Muscle of back (tissue), 11 donors: Measurements from ENCODE around the gene COG2. TPM values are rescaled to one million over a fixed set of nuclear protein-coding genes. Genes with fewer than 3 reads are reported as not detected.
A peak's percentile ranks its signal among the peaks of the same experiment; 100 is the strongest.
"Not testable (repeated sequence)": the region's sequence is repeated elsewhere in the genome, so short reads cannot be mapped to it uniquely, and the experiment has no call there.

Source experiments
- DNase-seq, 3 donors: peaks; one replicate each; pipeline versions ENCODE4 v3.0.0 to v3.0.0-alpha.2; 2013
- polyA plus RNA-seq, 10 donors: library from polyadenylated mRNA; unstranded; fragments of 120-200 nt; gene quantifications; one replicate each; pipeline ENCODE4 v1.2.1, GENCODE V29; 2013; ENCODE audit not compliant: insufficient read length in 10 of 10

COG2 gene
- polyA plus RNA-seq, 10 donors = 18.1 to 26.2 (median 21.3) TPM

GRCh38 chr1:230713915-230714764 is 71.9 kb downstream of the COG2 start, which contains the start of gene AGT:
TSS of gene AGT (minus strand) at chr1:230714122. CDS start at chr1:230710823, 3,299 bp downstream.
- peak; percentile 81 to 91 (median 88) for DNase-seq

- DNase-seq = no peak
Observed at GRCh38 chr1:230715510-230715909, 73.2 kb downstream of the COG2 start.

- not testable (repeated sequence) for DNase-seq
Observed at GRCh38 chr1:230716453-230716852, 74.2 kb downstream of the COG2 start.

- no peak for DNase-seq
Observed at GRCh38 chr1:230717251-230717650, 75.0 kb downstream of the COG2 start.

GRCh38 chr1:230721849-230722522 is 79.7 kb downstream of the COG2 start:
- DNase-seq = not testable (repeated sequence)

- DNase-seq = peak in 2 of 3 donors; percentile 21 to 39
Observed at GRCh38 chr1:230725256-230726012, 83.2 kb downstream of the COG2 start.

- peak in 2 of 3 donors; percentile 47 to 75 for DNase-seq
Observed at GRCh38 chr1:230728710-230729392, 86.6 kb downstream of the COG2 start.

GRCh38 chr1:230730977-230731376 is 88.7 kb downstream of the COG2 start:
- DNase-seq = peak; percentile 41 to 65 (median 52)

GRCh38 chr1:230735447-230735846 is 93.2 kb downstream of the COG2 start:
- DNase-seq = no peak

- DNase-seq = no peak
Observed at GRCh38 chr1:230737622-230738262, 95.5 kb downstream of the COG2 start.

- DNase-seq = no peak
Observed at GRCh38 chr1:230739564-230740290, 97.4 kb downstream of the COG2 start.

Other genes with a start within 250 kb of the COG2 start
- gene PGBD5, start 216.1 kb upstream of the COG2 start, polyA plus RNA-seq = 10 to 100 TPM in 9 of 10 donors, 1 to 10 TPM in 1; 5.2 to 39.1 (median 20.1) TPM
- 10 to 100 TPM in 8 of 10 donors, 1 to 10 TPM in 2; 3.3 to 22.0 (median 12.9) TPM for gene AGT, start 71.6 kb downstream of the COG2 start, polyA plus RNA-seq
- gene CAPN9, start 104.9 kb downstream of the COG2 start, polyA plus RNA-seq = 1 to 10 TPM in 4 of 10 donors, under 1 TPM in 6; 0.50 to 1.3 (median 0.83) TPM
- gene C1orf198, start 226.0 kb downstream of the COG2 start, polyA plus RNA-seq = 10 to 100 TPM; 60.8 to 86.4 (median 74.4) TPM